GM18526 (cell line): Measurements from ENCODE around the gene SLC7A14.

ENCODE experiments used
- POLR2A ChIP-seq: IDR thresholded peaks from 3 replicates; pipeline ENCODE4 v1.6.1; 2011; ENCODE audit not compliant: insufficient read length; ENCODE audit errors: extremely low read depth

The SLC7A14 gene

DNA sequence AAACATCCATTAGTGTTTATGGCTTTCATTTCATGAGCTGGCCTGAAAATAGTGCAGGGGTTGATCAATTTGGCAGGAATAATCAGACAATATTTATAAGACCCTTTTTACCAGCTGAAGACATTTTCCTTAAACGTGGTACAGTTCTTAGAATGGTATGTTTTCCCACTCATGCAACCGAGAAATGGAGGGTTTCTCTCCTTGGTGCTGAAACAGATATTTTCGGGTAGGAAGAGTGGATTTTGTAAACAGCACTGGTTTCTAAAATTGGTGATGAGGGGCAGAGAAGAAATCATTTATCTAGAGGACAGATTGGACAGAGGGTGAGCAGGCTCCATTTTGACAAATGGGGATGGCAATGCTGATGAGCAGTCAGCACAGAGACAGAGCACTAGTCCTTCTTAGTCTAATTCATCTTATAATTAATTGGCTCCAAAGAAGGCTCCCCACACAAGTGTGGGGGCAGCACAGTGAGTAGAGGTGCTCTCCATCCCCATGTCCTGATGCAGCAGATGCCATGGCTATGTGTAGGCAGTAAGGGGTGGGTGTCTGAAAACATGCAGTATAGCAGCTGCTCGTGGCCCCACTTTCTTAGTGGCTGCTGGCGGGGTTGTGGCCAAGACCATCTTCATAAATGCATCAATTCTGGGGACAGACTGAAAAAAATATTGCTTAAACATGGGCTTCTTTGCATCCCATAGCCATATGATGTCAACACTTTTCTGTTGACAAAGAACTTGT, 18.1 kb upstream of the SLC7A14 start:
- no peak for TF ChIP-seq POLR2A

DNA sequence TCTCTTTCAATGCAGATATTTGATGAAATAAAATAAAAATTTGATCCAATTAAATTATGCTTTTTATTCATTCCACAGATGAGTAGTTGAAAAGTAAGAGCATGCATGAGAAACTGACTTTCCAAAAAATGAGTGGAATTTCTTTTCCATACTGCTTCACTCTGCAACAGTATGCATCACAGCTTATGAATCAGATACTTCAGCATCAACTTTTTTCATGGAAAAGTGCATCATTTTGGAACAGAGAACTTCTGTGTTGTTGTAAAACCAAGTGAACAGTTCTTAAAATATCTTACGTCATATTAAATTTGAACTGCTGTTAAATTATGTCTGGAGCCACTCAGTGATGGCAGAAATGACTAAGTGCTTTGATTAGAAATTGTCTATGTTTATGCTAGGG, 16.7 kb upstream of the SLC7A14 start:
- TF ChIP-seq POLR2A, result no peak

DNA sequence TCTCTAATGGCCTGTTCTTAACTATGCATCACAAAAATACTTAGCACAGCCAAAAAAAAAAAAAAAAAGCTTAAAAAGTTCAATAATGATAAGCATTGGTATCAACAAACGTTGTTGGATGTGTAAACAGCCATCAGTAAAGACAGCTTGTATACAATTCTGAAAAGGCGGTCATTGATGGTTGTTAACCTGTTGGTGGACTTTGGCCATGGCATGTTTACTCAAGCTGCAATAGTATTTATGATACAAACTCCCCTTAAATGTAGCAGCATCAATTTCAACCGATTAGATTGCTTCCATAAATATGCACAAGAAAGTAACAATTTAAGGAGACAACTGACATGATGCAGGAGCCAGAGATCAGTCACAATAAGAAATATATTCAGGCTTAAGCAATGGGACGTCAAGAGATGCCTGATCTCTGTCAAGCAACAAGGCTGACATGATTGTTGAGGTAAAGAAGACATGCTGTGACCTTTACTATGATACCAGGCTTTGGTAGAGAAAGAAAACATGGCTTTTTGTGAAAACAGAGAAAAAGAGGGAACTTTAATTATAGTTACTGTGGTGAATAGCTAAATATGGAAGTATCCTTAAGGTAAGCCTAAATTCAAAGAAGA, 14.2 kb upstream of the SLC7A14 start:
- TF ChIP-seq POLR2A, result no peak

DNA sequence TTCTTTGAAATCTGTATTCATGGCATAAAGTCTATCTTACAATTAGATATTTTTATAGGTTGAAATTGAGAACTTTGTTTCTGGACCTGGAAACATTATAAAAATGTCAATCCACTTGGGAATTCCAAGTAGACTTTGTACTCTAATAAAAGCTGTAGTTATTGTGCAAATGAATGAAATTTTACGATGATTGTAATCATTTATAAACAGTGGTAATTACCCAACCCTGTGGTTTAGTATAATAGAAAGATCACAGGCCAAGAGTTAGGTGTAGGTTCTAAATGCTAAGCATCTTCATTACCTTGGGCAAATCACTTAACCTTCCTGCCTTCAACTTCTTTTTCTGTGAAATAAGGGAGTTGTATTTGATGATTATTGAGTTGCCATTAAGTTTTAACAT, 13.2 kb upstream of the SLC7A14 start:
- TF ChIP-seq POLR2A, result no peak

DNA sequence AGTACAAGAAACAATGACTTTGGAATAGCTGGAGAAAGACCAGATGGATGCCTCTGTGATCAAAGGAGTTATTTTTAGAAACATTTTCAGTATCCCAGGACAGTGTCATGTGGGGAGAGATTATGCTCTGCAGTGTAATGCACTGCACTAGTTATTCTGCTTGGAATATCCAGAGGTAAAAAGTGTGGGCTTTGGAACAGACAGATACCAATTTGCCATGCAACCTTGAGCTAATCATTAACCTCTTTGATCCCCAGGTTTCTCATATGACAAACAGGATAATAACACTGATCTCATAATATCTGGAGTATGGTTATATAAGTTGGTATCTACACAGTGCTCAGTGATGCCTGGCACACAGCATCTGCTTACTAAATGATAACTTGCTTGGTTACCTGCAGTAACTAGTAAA, 12.2 kb upstream of the SLC7A14 start:
- no peak for TF ChIP-seq POLR2A

DNA sequence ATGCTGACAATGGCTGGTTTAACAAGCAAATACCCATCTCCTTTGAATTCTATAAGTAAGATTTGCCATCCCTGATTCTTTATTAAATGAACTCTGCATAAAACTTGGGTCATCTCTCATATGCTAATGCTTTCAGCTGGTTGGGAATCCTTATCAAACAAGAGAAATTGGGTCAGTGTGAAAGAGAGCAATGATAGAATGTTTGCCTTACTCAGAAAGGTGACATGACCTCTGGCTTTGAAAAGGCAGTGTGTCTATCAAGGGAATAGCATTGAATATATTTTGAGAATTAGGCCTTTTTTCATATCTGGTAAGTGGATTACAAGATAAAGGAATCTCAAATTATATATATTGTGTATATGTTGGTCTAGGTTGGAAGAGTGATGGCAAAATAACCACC, 8.7 kb upstream of the SLC7A14 start:
- TF ChIP-seq POLR2A, result no peak

DNA sequence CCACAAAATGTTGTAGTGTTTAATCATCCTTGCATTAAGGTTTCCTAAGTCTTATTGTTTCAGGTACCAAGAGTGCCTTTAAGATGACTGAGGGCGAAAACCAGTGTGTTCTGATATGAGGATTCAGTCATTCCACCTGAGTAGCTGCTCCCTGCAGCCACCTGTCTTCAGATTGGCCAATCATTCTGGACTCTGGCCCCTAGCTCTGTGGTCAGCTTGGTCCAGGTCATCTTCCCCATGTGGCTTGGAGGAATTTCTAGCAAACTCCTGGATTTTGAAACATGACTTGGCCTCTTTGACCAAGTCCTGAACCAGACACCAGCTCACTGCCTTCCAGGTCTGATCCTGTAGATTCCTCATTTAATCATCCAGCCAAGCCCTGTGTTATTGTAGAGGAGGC, 7.8 kb upstream of the SLC7A14 start:
- no peak for TF ChIP-seq POLR2A

DNA sequence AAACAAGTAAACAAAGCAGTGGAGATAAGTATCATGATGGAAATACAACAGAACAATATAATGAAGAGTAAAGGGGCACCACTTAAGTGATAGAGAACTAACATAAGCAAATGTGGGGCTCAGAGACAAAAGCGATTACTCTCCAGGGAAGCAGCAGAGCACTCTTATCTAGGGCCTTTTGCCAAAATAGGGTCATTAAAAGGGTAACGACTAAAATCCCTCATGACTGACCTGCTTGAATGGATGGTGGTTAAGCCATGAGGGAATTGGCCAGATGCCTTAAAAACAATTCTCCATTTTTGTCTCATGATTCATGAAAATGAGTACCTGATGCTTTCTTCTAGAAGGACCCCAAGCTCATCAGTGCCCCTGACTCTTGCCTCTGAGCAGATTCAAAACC, 3.2 kb upstream of the SLC7A14 start:
- no peak for TF ChIP-seq POLR2A

DNA sequence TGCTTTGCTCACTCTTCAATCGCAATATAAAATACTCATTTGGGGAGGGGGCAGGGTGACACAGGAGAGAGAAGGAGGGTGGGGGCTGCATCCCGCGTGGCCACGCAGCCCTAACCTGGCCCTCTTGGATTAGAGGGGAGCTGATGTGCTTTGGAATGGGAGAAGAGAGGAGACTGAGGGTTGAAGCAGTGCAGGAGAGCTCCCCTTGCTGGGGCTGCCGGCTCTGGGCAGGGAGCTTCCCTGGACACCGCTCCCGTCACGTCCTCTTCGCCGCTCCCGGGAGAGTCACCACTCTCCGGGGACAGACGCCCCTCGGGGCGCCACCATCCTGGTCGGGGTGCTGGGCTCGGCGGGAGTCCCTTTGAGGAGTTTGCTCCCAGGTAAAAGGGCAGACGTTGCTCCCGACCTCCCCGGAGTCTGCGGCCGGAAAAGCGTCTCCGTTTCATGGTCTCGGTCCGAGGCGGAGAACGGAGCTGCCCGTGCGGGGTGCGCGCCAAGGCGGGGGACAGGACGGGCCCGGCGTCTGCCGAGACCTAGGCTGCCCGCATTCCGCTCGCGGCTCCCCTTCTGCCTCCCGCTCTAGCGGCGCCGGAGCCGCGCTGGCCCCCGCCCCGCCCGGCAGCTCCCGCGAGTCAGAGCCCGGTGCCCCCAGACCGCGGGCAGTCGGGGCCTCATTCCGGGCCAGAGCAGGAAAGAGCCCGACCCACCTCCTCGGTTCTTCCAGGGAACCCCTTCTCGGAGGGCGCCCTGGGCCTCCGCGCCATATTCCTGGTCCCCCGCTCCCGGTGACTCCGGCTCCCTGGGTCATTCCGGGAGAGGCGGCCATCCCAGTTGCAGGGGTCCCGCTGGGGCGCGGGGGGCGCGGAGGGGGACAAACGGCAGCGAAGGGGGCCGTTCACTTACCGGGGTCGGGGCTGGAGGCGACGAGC, 603 bp downstream of the SLC7A14 start:
- no peak for TF ChIP-seq POLR2A

DNA sequence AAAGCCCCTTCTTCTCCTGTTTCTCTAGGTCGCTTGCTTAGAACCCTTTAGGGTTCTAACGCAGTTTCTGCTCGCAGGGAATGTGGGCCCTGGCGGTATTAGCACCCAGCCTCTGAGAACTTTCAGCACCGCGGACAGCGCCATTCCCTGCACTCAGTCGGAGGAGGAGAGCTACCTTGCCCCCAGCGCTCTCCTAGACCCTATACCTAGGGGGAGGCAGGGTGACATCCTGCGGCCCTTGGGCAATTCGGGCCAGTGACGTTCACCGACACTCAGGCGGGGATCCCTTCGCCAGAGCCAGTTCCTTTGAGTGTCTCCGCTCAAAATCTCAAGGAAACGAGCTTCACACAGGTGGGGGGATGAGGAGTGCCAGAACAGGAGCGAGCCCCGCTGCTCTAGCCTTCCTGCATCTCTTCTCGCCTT, 1.3 kb downstream of the SLC7A14 start:
- TF ChIP-seq POLR2A, result no peak

DNA sequence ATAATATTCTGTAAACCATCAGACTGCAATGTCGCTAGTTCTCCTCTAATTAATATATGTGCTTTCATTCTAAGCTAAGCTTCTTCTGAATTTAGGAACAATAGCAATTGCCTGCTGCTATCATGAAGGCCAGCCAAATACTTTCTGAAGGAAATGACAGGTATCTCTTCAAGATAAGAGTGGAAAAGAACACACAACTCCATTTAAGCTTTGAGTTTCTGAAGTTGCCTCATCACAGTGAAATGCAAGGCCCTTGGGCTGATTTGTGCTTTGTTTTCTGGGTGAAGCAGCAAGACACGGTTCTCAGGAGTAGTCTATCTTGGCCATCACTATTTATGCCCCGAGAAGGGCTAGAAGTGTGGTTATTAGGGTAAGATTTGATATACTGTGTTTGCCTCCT, 6.2 kb downstream of the SLC7A14 start:
- no peak for TF ChIP-seq POLR2A

DNA sequence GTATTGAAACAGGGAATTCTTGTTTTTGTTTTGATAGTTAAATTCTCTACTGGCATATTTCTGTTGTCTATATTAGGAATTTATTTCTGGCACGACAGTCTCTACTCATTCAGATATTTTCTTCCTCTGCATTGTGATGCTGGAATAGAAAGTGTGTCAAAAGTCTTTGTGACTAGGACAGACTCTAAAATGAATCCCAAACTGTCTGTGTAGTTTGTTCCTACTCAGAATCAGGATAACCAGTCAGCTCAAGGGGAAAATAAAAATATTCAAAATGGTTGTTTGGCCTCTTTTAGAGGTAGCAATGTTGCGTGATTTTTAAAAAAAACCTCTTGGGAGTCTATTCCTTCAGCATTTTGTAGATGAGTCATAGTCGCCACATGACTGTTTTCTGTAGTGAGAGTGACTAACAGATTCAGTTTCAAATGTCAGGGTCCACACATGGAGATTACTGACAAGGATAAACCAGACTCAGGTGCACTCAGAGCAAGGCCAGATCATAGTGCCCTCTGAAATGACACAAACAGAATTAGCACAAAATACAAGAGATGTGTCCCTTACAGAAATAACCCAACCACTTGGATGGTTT, 13.1 kb downstream of the SLC7A14 start:
- no peak for TF ChIP-seq POLR2A

DNA sequence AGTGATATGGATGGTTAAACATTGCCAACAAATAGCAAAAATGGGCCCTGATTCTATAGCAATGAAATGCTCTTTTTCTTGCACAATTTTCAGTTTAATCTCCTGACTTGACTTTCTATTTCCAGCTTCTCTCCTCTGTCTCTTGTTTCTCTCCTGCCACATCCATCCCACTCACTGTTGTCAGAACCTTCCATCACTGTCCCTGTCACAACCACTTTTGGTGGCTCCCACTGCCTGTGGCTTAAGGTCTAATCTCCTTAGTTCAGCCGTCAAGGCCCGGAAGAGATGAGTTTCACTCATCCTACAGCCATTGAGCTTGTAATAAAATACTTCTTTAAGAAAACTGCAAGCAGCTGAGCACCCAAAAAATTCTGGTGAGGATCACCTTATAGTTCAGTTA, 19.5 kb downstream of the SLC7A14 start:
- TF ChIP-seq POLR2A, result no peak

DNA sequence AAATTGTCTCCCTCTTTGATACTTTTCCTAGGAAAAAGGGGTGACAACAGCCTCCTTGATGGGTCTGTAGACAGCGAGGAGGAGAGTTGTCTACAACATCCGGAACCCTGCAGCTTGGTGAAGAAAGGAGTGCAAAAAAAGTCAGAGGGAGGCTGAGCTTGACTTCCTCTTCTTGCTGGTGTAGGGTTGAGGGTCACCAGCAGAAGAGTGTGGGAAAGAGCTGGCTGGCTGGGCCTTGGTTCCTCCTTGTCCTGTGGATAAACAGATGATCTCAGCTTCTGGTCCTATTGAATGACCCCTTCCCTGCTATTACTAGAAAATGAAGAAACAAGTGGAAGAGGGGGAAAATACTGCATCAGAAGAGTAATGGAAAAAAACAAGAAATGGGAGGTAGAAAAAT, 20.4 kb downstream of the SLC7A14 start:
- TF ChIP-seq POLR2A, result no peak

DNA sequence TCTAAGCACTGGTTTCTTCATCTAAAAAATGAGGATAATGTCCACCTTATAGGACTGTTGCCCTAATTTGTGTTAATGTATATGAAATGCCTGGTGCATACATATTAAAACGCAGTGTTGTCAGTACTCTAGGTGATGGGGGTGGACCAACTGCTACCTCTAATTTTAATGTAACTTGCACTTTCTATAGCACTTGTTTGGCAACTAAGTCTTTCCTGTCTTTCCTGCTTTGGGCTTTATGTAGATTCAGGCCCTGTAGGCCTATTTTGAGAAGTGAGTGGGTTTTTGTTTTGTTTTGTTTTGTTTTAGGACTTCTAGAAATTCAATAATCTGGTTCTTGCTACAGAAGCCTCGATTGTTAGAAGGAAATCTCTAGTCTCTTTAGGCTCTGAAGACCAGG, 21.2 kb downstream of the SLC7A14 start:
- TF ChIP-seq POLR2A, result no peak
